WTC11 (cell line): ENCODE results near the gene STX18.

Experiments
- GTF2I ChIP-seq: fragments of 250-450 bp; sonication (Bioruptor Pico); conservative IDR thresholded peaks from 2 replicates; pipeline ENCODE4 v1.4.0; 2021; ENCODE audit warnings: mild to moderate bottlenecking
- MXD4 ChIP-seq: fragments of 250-450 bp; sonication (Bioruptor Pico); IDR thresholded peaks from 2 replicates; pipeline ENCODE4 v1.8.0; 2021; ENCODE audit warnings: mild to moderate bottlenecking, moderate library complexity, borderline replicate concordance
- NFE2L1 ChIP-seq: sonication (generic); formaldehyde crosslinking; IDR thresholded peaks from 2 replicates; pipeline ENCODE4 v1.8.1; 2023; ENCODE audit warnings: missing genetic modification reagents
- NR1H2 ChIP-seq: sonication (generic); formaldehyde crosslinking; IDR thresholded peaks from 2 replicates; pipeline ENCODE4 v1.9.0; 2021; ENCODE audit warnings: mild to moderate bottlenecking, moderate library complexity, missing genetic modification reagents
- NR2C2 ChIP-seq: sonication (generic); formaldehyde crosslinking; IDR thresholded peaks from 2 replicates; pipeline ENCODE4 v1.8.0; 2022; ENCODE audit warnings: mild to moderate bottlenecking, missing genetic modification reagents
- SP1 ChIP-seq: sonication (generic); formaldehyde crosslinking; conservative IDR thresholded peaks from 2 replicates; pipeline ENCODE4 v1.8.1; 2022; ENCODE audit warnings: missing genetic modification reagents
- TCF7 ChIP-seq: sonication (generic); formaldehyde crosslinking; IDR thresholded peaks from 2 replicates; pipeline ENCODE4 v1.8.0; 2022; ENCODE audit warnings: mild to moderate bottlenecking, low read depth, missing genetic modification reagents, moderate library complexity
- TEAD4 ChIP-seq: sonication (generic); formaldehyde crosslinking; IDR thresholded peaks from 2 replicates; pipeline ENCODE4 v1.8.0; 2022; ENCODE audit warnings: mild to moderate bottlenecking, missing genetic modification reagents
- TF ChIP-seq, protein P1 (sequence below): fragments of 200-600 bp; IDR thresholded peaks from 2 replicates; pipeline ENCODE4 v1.8.0; 2022; ENCODE audit warnings: antibody characterized with exemption
- TF ChIP-seq, protein P2 (sequence below): sonication (generic); formaldehyde crosslinking; IDR thresholded peaks from 2 replicates; pipeline ENCODE4 v1.8.0; 2022; ENCODE audit warnings: missing genetic modification reagents

DNA sequence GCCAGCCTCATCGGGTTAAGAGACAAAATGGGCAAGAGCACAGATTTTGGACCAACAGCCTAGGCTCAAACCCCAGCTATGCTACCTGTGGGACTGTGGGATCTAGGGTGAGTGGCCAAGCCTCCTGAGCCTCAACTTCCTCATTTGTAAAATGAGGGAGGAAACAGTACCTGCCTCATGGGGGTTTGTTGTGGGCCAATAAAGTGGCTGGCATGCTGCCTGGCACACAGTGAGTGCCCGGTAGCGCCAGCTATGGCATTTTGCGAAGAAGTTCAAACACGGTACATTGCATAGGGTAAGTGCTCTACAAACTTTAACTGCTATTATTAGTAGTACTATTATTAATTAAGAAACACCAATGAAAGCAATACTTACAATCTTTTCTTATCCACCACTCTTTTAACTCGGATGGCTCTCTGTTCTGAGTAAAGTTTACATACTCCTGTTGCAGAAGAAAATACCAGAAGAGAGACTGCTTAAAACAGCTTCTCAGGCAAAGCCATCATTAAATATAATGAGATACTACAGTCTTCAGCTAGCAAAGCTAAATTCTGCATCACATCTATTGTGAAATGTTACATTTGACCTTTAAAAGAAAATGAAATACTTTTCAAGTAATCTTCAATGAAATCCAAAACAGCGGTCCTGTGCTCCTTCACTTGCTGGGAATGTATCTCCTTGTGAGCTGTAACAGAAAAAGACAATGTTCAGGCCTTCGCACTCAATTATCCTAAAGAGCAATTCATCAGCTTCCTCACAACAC lies 84.9 kb downstream of the STX18 start:
- TF ChIP-seq TCF7 (CRISPR knock-in tag) (no peak), MXD4 (no peak), NFE2L1 (CRISPR knock-in tag) (no peak), NR2C2 (no peak), SP1 (no peak), GTF2I (CRISPR knock-in tag) (no peak), NR1H2 (no peak), TEAD4 (no peak)
- TF ChIP-seq, protein P1, sequence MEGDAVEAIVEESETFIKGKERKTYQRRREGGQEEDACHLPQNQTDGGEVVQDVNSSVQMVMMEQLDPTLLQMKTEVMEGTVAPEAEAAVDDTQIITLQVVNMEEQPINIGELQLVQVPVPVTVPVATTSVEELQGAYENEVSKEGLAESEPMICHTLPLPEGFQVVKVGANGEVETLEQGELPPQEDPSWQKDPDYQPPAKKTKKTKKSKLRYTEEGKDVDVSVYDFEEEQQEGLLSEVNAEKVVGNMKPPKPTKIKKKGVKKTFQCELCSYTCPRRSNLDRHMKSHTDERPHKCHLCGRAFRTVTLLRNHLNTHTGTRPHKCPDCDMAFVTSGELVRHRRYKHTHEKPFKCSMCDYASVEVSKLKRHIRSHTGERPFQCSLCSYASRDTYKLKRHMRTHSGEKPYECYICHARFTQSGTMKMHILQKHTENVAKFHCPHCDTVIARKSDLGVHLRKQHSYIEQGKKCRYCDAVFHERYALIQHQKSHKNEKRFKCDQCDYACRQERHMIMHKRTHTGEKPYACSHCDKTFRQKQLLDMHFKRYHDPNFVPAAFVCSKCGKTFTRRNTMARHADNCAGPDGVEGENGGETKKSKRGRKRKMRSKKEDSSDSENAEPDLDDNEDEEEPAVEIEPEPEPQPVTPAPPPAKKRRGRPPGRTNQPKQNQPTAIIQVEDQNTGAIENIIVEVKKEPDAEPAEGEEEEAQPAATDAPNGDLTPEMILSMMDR = no peak
- TF ChIP-seq, protein P2, sequence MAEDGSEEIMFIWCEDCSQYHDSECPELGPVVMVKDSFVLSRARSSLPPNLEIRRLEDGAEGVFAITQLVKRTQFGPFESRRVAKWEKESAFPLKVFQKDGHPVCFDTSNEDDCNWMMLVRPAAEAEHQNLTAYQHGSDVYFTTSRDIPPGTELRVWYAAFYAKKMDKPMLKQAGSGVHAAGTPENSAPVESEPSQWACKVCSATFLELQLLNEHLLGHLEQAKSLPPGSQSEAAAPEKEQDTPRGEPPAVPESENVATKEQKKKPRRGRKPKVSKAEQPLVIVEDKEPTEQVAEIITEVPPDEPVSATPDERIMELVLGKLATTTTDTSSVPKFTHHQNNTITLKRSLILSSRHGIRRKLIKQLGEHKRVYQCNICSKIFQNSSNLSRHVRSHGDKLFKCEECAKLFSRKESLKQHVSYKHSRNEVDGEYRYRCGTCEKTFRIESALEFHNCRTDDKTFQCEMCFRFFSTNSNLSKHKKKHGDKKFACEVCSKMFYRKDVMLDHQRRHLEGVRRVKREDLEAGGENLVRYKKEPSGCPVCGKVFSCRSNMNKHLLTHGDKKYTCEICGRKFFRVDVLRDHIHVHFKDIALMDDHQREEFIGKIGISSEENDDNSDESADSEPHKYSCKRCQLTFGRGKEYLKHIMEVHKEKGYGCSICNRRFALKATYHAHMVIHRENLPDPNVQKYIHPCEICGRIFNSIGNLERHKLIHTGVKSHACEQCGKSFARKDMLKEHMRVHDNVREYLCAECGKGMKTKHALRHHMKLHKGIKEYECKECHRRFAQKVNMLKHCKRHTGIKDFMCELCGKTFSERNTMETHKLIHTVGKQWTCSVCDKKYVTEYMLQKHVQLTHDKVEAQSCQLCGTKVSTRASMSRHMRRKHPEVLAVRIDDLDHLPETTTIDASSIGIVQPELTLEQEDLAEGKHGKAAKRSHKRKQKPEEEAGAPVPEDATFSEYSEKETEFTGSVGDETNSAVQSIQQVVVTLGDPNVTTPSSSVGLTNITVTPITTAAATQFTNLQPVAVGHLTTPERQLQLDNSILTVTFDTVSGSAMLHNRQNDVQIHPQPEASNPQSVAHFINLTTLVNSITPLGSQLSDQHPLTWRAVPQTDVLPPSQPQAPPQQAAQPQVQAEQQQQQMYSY = no peak
